Brain microvascular endothelial cell (primary cell): Measurements from ENCODE around the gene VWA1.
"Not testable (repeated sequence)": the region's sequence is repeated elsewhere in the genome, so short reads cannot be mapped to it uniquely, and the experiment has no call there.

ENCODE experiments used
- DNase-seq: peaks from one replicate; pipeline ENCODE4 v3.0.0-alpha.2; 2020
- H3K27ac ChIP-seq: fragments of 250-450 bp; sonication (Bioruptor Pico); 2 replicates; pipeline ENCODE4 v1.5.1; 2020; ENCODE audit warnings: mild to moderate bottlenecking, moderate library complexity
- H3K27me3 ChIP-seq: fragments of 250-450 bp; sonication (Bioruptor Pico); replicated peaks from 2 replicates; pipeline ENCODE4 v1.5.1; 2020; ENCODE audit warnings: mild to moderate bottlenecking
- H3K36me3 ChIP-seq: fragments of 250-450 bp; sonication (Bioruptor Pico); replicated peaks from 2 replicates; pipeline ENCODE4 v1.5.1; 2020; ENCODE audit warnings: mild to moderate bottlenecking
- H3K4me3 ChIP-seq: 2 replicates; pipeline ENCODE4 v1.5.1; 2011; ENCODE audit warnings: low read depth, mild to moderate bottlenecking, control low read depth, low read length, moderate library complexity
- in situ Hi-C: cut with HindIII; loops from 2 replicates; pipeline ENCODE4 v1.10.0; 2017; ENCODE audit warnings: low sequenced_read_pairs, low pct_ligation_motif_present
- TF ChIP-seq, protein P1 (sequence below): IDR thresholded peaks from 2 replicates; pipeline ENCODE4 v1.5.1; 2011; ENCODE audit warnings: low read depth, mild to moderate bottlenecking, moderate library complexity, low read length, control low read depth, inconsistent platforms; ENCODE audit errors: missing control alignments

VWA1 gene

DNA sequence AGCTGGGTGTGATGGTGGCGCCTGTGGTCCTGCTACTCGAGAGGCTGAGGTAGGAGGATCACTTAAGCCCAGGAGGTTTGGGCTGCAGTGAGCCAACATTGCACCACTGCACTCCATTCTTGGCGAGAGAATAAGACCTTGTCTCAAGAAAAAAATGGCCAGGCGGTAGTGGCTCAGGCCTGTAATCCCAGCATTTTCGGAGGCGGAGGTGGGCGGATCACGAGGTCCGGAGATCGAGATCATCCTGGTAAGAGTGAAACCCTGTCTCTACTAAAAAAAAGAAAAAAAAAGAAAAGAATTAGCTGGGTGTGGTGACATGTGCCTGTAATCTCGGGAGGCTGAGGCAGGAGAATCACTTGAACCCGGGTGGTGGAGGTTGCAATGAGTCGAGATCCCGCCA is 47.4 kb downstream of the VWA1 start:
- TF ChIP-seq, protein P1, sequence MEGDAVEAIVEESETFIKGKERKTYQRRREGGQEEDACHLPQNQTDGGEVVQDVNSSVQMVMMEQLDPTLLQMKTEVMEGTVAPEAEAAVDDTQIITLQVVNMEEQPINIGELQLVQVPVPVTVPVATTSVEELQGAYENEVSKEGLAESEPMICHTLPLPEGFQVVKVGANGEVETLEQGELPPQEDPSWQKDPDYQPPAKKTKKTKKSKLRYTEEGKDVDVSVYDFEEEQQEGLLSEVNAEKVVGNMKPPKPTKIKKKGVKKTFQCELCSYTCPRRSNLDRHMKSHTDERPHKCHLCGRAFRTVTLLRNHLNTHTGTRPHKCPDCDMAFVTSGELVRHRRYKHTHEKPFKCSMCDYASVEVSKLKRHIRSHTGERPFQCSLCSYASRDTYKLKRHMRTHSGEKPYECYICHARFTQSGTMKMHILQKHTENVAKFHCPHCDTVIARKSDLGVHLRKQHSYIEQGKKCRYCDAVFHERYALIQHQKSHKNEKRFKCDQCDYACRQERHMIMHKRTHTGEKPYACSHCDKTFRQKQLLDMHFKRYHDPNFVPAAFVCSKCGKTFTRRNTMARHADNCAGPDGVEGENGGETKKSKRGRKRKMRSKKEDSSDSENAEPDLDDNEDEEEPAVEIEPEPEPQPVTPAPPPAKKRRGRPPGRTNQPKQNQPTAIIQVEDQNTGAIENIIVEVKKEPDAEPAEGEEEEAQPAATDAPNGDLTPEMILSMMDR, result no peak

DNA sequence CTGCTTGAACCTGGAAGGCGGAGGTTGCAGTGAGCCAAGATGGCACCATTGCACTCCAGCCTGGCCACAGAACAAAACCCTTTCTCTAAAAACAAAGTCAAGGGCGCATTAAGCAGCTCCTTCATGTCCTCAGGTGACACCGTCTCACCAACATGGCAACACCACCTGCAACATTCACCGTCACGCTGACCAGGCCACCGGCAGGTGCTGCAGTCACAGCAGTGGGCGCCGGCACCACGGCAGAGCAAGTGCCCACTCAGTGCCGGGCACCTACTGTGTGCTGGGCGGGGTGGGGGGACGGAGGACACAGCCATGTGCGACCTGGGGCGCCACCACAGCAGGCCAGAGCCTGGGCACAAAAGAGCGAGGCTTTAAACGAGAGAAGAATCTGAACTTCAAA is 48.2 kb downstream of the VWA1 start:
- DNase-seq, result no peak
- TF ChIP-seq, protein P1, result no peak
- no peaks in the 10 kb centered on the region for H3K27me3 ChIP-seq
- H3K4me3 ChIP-seq, result no peak overlapping the region
- in situ Hi-C loops, result no loop called here
- peaks cover 48% of the 10 kb centered on the region for H3K36me3 ChIP-seq
- no peak overlapping the region for H3K27ac ChIP-seq

More for the DNA sequence above, 47.4 kb downstream of the VWA1 start:
- Histone ChIP-seq H3K27me3 (no peaks in the 10 kb centered on the region), H3K36me3 (peaks cover 48% of the 10 kb centered on the region), H3K27ac (no peak overlapping the region), H3K4me3 (no peak overlapping the region)
- DNase-seq, result no peak
- in situ Hi-C loops, result no loop called here

DNA sequence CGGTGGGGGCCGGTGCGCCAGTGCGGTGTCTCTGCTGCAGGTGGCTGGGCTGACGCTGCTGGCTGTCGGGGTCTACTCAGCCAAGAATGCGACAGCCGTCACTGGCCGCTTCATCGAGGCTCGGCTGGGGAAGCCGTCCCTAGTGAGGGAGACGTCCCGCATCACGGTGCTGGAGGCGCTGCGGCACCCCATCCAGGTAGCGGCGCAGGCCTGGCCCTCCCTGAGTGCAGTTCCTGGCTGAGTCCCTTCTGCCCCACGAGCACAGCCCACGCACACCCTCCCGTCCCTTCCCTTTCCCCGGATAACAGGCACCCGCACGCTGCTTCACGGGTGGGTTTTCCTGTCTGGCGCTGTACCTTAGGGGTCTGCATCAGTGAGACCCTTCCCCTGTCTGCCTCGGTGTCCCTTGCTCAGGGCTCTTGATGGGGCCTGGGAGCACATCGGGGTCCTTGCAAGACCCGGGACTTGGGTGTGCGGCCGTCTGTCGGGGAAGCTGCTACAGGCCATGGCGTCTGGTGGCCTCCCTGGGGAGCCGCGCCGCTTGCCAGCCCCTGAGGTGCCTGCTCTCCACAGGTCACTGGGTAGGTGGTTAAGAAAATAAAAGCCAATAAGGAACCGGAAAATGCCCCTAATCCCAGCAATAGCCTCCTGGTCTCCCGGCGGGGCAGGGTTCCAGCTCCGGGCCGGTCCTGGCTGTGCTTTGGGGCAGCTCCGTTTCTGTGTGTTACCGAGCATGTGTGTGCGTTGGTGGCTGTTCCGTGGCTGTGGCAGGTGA is 49.7 kb downstream of the VWA1 start:
- H3K27ac ChIP-seq, DNase-seq, in situ Hi-C loops, H3K27me3 ChIP-seq, H3K4me3 ChIP-seq: not testable (repeated sequence)
- peaks cover 48% of the 10 kb centered on the region for H3K36me3 ChIP-seq

DNA sequence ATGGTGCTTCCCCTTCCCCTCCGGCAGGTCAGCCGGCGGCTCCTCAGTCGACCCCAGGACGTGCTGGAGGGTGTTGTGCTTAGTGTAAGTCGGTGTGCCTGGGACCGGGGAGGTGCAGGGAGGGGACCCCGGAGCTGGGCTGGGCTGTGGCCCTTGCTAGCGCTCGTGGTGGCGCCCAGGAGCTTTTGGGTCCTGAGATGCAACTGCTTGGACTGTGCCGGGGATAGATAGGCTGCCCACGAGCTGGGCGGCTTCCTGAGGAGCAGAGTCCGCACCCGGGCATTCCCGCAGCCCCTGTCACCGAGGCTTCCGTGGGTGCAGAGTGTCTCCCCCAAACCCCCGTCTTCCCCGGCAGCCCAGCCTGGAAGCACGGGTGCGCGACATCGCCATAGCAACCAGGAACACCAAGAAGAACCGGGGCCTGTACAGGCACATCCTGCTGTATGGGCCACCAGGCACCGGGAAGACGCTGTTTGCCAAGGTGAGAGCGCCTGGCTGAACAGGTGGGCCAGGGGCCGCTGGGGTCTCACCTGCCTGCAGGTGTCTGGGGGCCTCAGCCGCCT is 50.3 kb downstream of the VWA1 start:
- in situ Hi-C loops, DNase-seq, H3K27ac ChIP-seq, H3K4me3 ChIP-seq, H3K27me3 ChIP-seq: not testable (repeated sequence)
- H3K36me3 ChIP-seq, result peaks cover 50% of the 10 kb centered on the region

DNA sequence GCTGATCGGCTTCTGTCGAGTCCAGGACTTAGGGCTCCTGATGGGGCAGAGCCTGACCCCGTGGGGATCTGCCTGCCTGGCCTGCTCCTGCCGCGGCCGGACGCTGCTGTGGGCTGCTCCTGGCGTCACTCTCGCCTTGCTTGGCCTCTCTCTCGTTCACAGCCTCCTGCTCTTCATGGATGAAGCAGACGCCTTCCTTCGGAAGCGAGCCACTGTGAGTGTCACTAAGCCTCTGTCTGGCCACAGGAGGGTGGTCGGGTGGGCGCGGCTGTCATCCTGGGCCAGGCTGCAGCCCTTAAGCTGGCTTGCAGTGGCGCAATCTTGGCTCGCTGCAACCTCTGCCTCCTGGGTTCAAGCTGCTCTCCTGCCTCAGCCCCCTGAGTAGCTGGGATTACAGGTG is 52.2 kb downstream of the VWA1 start:
- H3K36me3 ChIP-seq, result peaks cover 63% of the 10 kb centered on the region

DNA sequence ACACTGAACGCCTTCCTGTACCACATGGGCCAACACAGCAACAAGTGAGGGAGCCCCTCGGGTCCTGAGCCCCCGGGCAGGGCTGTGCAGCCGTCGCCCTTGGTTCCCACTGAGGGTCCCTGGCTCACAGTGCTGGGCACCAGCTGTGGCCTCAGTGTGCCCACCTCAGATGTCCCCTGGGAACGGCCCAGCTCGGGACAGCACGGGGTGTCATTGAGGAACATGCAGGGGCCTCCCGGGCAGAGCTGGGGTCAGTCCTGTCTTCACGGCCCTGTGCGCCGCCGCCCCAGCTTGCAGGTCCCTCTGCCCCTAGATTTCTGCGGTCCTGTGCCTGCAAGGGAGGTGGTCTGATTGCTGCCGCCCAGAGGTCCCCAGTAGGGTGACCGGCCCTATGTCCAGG is 53.7 kb downstream of the VWA1 start:
- in situ Hi-C loops, result no loop called here
- TF ChIP-seq, protein P1, result no peak
- no peak for DNase-seq
- no peak overlapping the region for H3K27ac ChIP-seq
- H3K4me3 ChIP-seq, result no peak overlapping the region
- H3K27me3 ChIP-seq, result no peaks in the 10 kb centered on the region
- H3K36me3 ChIP-seq, result peaks cover 59% of the 10 kb centered on the region

More for the DNA sequence above, 52.2 kb downstream of the VWA1 start:
- DNase-seq, result no peak
- Histone ChIP-seq H3K4me3 (no peak overlapping the region), H3K27ac (no peak overlapping the region), H3K27me3 (no peaks in the 10 kb centered on the region)
- TF ChIP-seq, protein P1, result no peak
- in situ Hi-C loops, result no loop called here
